ENCODE results near the gene WDR35.

WDR35 gene

GRCh38 chr2:19898592-19899329, 91.1 kb downstream of the WDR35 start:
- H2AFZ ChIP-seq (ENCODE audit: low read depth, low read length): no peak overlapping the region
- TF ChIP-seq CTCF (IDR thresholded peaks at IDR 0.05; ENCODE audit: low read depth, low read length): no peak
- H3K4me3 ChIP-seq (ENCODE audit: low read length): no peak overlapping the region
- H3K27ac ChIP-seq (ENCODE audit: low read length): no peak overlapping the region
- peaks cover 13% of the 10 kb centered on the region for H3K36me3 ChIP-seq (replicated peaks; ENCODE audit: low read depth, low read length)
- H3K27me3 ChIP-seq (ENCODE audit: low read depth, low read length): no peaks in the 10 kb centered on the region
- H3K79me2 ChIP-seq (ENCODE audit: low read length): peaks cover 59% of the 10 kb centered on the region
- H3K4me2 ChIP-seq (ENCODE audit: low read length): peak overlapping the region; percentile 31
- no peaks in the 10 kb centered on the region for H3K9me3 ChIP-seq (ENCODE audit: insufficient read depth, low read length)
- peaks cover 44% of the 10 kb centered on the region for H3K4me1 ChIP-seq (ENCODE audit: low read length)
- H4K20me1 ChIP-seq (ENCODE audit: insufficient read depth, low read length): peaks cover 26% of the 10 kb centered on the region
- no peak overlapping the region for H3K9ac ChIP-seq (ENCODE audit: low read length)

- Histone ChIP-seq H3K4me3 (ENCODE audit: low read length) (no peak overlapping the region; the same call in 1 of the 2 replicates), H4K20me1 (ENCODE audit: insufficient read depth, low read length) (peaks cover 26% of the 10 kb centered on the region), H3K4me1 (ENCODE audit: low read length) (peaks cover 37% of the 10 kb centered on the region), H3K79me2 (ENCODE audit: low read length) (peaks cover 59% of the 10 kb centered on the region), H3K9ac (ENCODE audit: low read length) (no peak overlapping the region), H3K4me2 (ENCODE audit: low read length) (peak overlapping the region; percentile 31), H2AFZ (ENCODE audit: low read depth, low read length) (no peak overlapping the region), H3K27me3 (ENCODE audit: low read depth, low read length) (no peaks in the 10 kb centered on the region), H3K9me3 (ENCODE audit: insufficient read depth, low read length) (no peaks in the 10 kb centered on the region), H3K36me3 (replicated peaks; ENCODE audit: low read depth, low read length) (peaks cover 13% of the 10 kb centered on the region), H3K27ac (ENCODE audit: low read length) (no peak overlapping the region)
- TF ChIP-seq CTCF (IDR thresholded peaks at IDR 0.05; ENCODE audit: low read depth, low read length) (no peak), EZH2phosphoT487 (IDR thresholded peaks at IDR 0.05; ENCODE audit: low read depth) (no peak)
These were observed 92.2 kb downstream of the WDR35 start for GRCh38 chr2:19897623-19898245.

- Histone ChIP-seq H3K4me1 (ENCODE audit: low read length) (peaks cover 39% of the 10 kb centered on the region), H3K4me2 (ENCODE audit: low read length) (no peak overlapping the region), H3K79me2 (ENCODE audit: low read length) (peaks cover 50% of the 10 kb centered on the region), H3K9me3 (ENCODE audit: insufficient read depth, low read length) (no peaks in the 10 kb centered on the region), H3K27ac (ENCODE audit: low read length) (no peak overlapping the region), H3K27me3 (ENCODE audit: low read depth, low read length) (no peaks in the 10 kb centered on the region), H3K9ac (ENCODE audit: low read length) (no peak overlapping the region), H2AFZ (ENCODE audit: low read depth, low read length) (no peak overlapping the region), H3K36me3 (replicated peaks; ENCODE audit: low read depth, low read length) (peaks cover 16% of the 10 kb centered on the region), H4K20me1 (ENCODE audit: insufficient read depth, low read length) (peaks cover 26% of the 10 kb centered on the region), H3K4me3 (ENCODE audit: low read length) (no peak overlapping the region)
- TF ChIP-seq CTCF (IDR thresholded peaks at IDR 0.05; ENCODE audit: low read depth, low read length): no peak
- no peak for TF ChIP-seq EZH2phosphoT487 (IDR thresholded peaks at IDR 0.05; ENCODE audit: low read depth)
These were observed 94.4 kb downstream of the WDR35 start for GRCh38 chr2:19895535-19895934.

GRCh38 chr2:19894134-19894792, 95.6 kb downstream of the WDR35 start:
- TF ChIP-seq EZH2phosphoT487 (IDR thresholded peaks at IDR 0.05; ENCODE audit: low read depth) (no peak), CTCF (IDR thresholded peaks at IDR 0.05; ENCODE audit: low read depth, low read length) (no peak)
- H3K9ac ChIP-seq (ENCODE audit: low read length): no peak overlapping the region
- no peak overlapping the region for H3K4me3 ChIP-seq (ENCODE audit: low read length)
- no peak overlapping the region for H3K27ac ChIP-seq (ENCODE audit: low read length)
- peaks cover 39% of the 10 kb centered on the region for H3K79me2 ChIP-seq (ENCODE audit: low read length)
- H3K4me2 ChIP-seq (ENCODE audit: low read length): no peak overlapping the region
- no peaks in the 10 kb centered on the region for H3K9me3 ChIP-seq (ENCODE audit: insufficient read depth, low read length)
- peaks cover 16% of the 10 kb centered on the region for H3K36me3 ChIP-seq (replicated peaks; ENCODE audit: low read depth, low read length)
- H2AFZ ChIP-seq (ENCODE audit: low read depth, low read length): no peak overlapping the region
- H3K27me3 ChIP-seq (ENCODE audit: low read depth, low read length): no peaks in the 10 kb centered on the region
- peaks cover 18% of the 10 kb centered on the region for H4K20me1 ChIP-seq (ENCODE audit: insufficient read depth, low read length)
- H3K4me1 ChIP-seq (ENCODE audit: low read length): peaks cover 33% of the 10 kb centered on the region
